Tibial nerve (tissue), 3 donors: ENCODE measurements around the gene WDFY3.

Experiments
- POLR2A ChIP-seq, 2 donors: fragments of 450-650 bp; IDR thresholded peaks; one replicate each; pipeline ENCODE4 v1.6.1; 2017; ENCODE audit warnings: antibody characterized with exemption in 2 of 2, mild to moderate bottlenecking in 2 of 2, moderate library complexity in 2 of 2
- TF ChIP-seq, protein P1 (sequence below), 5 experiments: fragments of 200-600 bp in 3 of 5; fragments of 450-650 bp in 2 of 5; sonication (generic) in 3 of 5; IDR thresholded peaks; one replicate each; pipeline ENCODE4 v1.5.1; 2016 to 2019; ENCODE audit warnings: antibody characterized with exemption in 5 of 5, mild to moderate bottlenecking in 3 of 5, moderate library complexity in 2 of 5

DNA sequence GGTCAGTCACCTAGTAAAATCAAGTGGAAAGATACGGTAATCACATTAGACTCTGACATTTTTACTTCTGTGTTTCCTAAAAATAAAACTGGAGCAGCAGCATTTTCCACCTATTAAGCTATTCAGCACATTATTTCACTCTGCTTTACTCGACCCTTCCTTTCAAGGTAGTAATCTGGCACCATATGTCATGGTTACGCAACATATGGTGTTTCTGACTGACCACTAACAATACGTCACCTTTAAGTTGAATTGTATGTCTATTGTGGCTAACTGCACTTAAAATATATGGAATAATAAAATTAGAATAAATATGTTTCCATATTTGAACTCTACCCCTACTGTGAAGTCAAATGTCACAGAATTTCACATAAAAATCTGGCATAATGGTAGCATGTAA, 214.8 kb downstream of the WDFY3 start:
- TF ChIP-seq POLR2A (IDR thresholded peaks at IDR 0.05): no peak
- TF ChIP-seq, protein P1, sequence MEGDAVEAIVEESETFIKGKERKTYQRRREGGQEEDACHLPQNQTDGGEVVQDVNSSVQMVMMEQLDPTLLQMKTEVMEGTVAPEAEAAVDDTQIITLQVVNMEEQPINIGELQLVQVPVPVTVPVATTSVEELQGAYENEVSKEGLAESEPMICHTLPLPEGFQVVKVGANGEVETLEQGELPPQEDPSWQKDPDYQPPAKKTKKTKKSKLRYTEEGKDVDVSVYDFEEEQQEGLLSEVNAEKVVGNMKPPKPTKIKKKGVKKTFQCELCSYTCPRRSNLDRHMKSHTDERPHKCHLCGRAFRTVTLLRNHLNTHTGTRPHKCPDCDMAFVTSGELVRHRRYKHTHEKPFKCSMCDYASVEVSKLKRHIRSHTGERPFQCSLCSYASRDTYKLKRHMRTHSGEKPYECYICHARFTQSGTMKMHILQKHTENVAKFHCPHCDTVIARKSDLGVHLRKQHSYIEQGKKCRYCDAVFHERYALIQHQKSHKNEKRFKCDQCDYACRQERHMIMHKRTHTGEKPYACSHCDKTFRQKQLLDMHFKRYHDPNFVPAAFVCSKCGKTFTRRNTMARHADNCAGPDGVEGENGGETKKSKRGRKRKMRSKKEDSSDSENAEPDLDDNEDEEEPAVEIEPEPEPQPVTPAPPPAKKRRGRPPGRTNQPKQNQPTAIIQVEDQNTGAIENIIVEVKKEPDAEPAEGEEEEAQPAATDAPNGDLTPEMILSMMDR (IDR thresholded peaks at IDR 0.05): no peak
